ENCODE data around the gene PRKAR1B.
A peak's percentile ranks its signal among the peaks of the same experiment; 100 is the strongest.

Gene PRKAR1B

DNA sequence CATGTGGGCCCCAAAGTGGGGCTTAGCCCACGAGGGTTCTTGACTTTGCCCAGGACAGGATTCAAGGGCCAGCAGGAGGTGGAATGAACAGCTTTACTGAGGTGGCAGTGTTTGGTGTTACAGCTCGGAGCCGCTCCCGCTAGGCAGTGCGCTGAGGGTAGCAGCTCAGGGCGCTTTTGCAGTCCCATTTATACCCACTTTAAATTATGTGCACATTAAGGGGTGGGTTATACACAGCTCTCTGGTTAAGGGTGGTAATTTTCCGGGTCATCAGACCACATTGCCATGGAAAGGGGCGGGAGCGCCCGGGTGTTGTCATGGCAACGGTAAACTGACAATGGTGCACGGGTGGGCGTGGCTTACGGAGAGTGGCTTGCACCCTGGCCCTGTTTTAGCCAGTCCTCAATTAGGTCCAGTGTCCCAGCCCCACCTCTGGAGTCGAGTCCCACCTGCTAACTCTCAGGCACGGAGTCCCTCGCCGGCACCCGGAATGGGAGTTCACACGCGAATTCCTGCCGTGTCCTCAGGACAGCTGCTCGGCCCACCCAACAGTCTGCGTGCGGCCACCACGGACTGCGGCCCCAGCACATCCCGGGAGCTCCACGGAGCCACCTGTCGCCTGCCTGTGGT is 149.2 kb downstream of the PRKAR1B start:
- H3K9me3 Mint-ChIP-seq: no peaks in the 10 kb centered on the region
- no peaks in the 10 kb centered on the region for H3K27me3 Mint-ChIP-seq
- ATAC-seq (replicated peaks) (no peak), DNase-seq (no peak)
- H3K27ac Mint-ChIP-seq: no peak overlapping the region
- H3K36me3 Mint-ChIP-seq (ENCODE audit: insufficient read depth): peaks cover 11% of the 10 kb centered on the region
- peaks cover 0 to 6% of the 10 kb centered on the region in 2 donors for H3K4me1 Mint-ChIP-seq (ENCODE audit: low read depth in 2 of 2)
- H3K4me3 Mint-ChIP-seq: no peak overlapping the region

DNA sequence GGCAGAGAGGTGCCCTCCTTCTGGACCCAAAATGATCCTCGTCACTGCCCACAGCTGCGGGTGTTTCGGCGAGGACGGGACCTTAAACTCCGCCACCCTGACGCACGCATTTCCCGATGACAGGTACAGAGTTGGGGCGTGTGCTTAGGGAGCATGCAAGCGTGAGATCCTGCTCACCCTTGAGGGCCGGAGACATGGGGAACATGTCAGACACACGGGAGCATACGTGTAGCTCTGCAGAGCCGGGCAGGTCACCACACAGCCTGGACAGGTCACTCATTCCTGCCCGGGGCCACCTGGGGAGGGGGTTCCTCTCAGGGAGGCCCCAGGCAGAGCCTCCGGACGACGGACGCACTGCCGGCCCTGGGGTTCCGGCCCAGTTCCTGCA is 149.8 kb downstream of the PRKAR1B start:
- Mint-ChIP-seq H3K36me3 (ENCODE audit: insufficient read depth) (peaks cover 10% of the 10 kb centered on the region), H3K4me1 (ENCODE audit: low read depth in 2 of 2) (peaks cover 0 to 6% of the 10 kb centered on the region in 2 donors), H3K27me3 (no peaks in the 10 kb centered on the region), H3K4me3 (no peak overlapping the region), H3K9me3 (no peaks in the 10 kb centered on the region), H3K27ac (no peak overlapping the region)
- DNase-seq: no peak
- no peak for ATAC-seq (replicated peaks)

DNA sequence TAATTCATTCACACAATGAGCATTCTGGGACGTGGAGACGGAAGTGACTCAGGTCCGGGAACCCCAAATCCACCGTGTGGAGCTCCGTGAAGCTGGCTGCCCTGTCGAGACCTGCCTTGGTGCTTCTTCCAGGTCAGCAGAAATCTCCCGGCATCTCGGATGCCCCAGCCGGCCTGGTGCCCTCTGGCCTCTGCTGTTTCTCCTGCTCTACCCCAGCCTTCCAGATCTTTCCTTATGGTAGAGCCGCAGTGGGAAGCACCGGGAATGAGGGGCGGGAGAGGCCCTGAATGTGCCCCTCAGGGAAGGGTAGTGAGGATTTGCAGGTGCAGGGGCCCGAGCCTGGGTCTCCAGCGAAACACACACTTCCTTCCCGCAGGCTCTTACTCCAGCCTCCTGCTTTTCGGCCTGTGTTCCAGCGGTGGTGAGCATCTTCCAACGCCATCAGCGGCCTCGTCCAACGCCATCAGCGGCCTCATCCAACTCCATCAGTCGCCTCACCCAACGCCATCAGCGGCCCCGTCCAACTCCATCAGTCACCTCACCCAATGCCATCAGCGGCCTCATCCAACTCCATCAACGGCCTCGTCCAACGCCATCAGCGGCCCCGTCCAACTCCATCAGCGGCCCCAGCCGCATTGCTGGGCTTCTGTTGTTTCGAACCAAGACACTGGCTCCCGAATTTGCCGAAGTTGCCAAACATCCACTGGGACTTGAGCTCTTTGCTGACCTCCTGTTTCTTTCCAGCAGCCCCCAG is 150.4 kb downstream of the PRKAR1B start:
- Mint-ChIP-seq H3K27me3 (no peaks in the 10 kb centered on the region), H3K4me1 (ENCODE audit: low read depth in 2 of 2) (peaks cover 0 to 6% of the 10 kb centered on the region in 2 donors), H3K4me3 (no peak overlapping the region), H3K27ac (no peak overlapping the region), H3K9me3 (no peaks in the 10 kb centered on the region), H3K36me3 (ENCODE audit: insufficient read depth) (peaks cover 10% of the 10 kb centered on the region)
- DNase-seq (no peak), ATAC-seq (replicated peaks) (no peak)

DNA sequence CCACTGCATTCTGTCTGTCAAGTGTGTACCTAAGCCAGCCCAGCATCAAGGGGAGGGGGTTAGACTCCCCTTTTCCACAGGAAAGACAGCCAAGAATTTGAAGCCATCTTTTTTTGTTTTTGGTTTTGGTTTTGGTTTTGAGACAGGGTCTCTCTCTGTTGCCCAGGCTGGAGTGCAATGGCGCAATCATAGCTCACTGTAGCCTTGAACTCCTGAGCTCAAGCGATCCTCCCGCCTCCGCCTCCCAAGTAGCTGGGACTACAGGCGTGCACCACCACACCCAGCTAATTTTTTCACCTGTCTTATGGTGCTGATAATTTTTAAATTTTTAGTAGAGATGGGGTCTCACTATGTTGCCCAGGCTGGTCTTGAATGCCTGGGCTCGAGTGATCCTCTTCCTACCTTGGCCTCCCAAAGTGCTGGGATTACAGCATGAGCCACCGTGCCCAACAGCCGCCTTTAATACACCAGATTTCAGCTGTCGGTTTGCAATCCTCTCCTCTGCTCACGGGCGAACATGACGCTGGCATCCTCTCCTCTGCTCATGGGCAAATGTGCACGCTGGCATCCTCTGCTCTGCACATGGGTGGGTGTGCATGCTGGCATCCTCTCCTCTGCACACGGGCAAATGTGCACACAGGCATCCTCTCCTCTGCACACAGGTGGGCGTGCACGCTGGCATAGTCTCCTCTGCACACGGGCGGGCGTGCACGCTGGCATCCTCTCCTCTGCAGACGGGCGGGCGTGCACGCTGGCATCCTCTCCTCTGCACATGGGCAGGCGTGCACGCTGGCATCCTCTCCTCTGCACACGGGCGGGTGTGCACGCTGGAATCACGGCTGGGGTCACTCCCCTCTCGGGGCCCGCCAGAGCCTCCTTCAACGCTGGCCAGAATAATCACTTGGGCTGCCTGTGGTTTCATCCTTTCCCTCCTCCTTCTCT is 151.4 kb downstream of the PRKAR1B start:
- Mint-ChIP-seq H3K4me3 (no peak overlapping the region), H3K9me3 (no peaks in the 10 kb centered on the region), H3K27me3 (no peaks in the 10 kb centered on the region), H3K36me3 (ENCODE audit: insufficient read depth) (peaks cover 10% of the 10 kb centered on the region), H3K4me1 (ENCODE audit: low read depth in 2 of 2) (peaks cover 0 to 6% of the 10 kb centered on the region in 2 donors), H3K27ac (no peak overlapping the region)
- DNase-seq: no peak
- no peak for ATAC-seq (replicated peaks)

DNA sequence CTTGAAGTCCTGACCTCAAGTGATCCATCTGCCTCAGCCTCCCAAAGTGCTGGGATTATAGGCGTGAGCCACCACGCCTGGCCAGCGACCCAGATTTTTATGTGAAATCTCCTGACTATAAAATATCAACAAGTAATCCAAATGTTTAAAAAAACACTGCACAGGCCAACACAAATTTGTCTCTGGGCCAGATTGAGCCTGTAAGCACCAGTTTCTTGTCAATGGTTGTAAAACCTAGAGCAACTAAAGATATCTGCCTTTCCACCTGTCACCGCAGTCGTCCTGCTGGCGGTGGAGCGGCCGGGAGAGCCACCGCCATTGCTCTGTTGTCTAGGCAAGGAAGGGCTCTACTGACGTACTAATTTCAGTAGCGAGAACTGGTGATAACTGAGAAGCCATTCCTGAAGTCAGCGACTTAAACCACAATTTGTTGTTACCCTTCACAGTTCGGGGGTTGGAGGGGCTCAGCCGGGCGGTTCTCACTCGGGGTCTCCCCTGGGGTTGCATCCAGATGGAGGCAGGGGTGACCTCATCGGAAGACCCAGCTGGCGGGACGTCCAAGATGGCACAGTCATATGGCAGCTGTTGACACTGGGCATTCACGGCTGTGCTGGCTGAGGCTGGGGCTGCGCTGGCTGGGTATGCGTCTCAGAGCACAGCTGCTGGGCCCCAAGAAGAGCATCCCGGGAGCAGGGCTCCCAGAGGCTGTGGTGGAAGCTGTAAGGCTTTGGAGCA is 152.3 kb downstream of the PRKAR1B start:
- ATAC-seq (replicated peaks) (no peak), DNase-seq (no peak)
- H3K27ac Mint-ChIP-seq: peak overlapping the region in 1 of 2 donors; percentile 71
- no peaks in the 10 kb centered on the region for H3K27me3 Mint-ChIP-seq
- H3K4me1 Mint-ChIP-seq (ENCODE audit: low read depth in 2 of 2): peaks cover 0 to 6% of the 10 kb centered on the region in 2 donors
- peaks cover 10% of the 10 kb centered on the region for H3K36me3 Mint-ChIP-seq (ENCODE audit: insufficient read depth)
- H3K9me3 Mint-ChIP-seq: no peaks in the 10 kb centered on the region
- H3K4me3 Mint-ChIP-seq: no peak overlapping the region

DNA sequence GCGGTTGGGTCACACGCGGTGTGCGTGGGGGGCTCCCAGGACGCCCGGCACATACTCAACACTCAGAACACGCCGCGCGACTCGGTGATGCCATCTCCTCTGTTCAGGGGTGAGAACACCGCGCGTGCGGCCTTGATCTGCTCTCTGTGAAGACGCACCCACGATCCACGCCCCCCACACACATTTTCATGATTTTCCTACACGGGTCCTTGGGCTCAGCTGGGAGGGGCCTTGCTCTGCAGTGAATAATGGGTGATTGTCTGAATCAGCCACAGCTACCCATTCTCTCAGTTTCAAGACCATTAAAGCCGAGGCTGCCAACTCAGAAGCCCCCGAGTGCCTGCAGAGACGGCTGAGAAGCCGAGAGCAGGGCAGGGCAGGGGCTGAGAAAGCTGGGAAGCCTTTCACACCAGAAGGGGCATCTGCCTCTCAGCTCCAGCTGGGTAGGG is 153.1 kb downstream of the PRKAR1B start:
- no peak overlapping the region for H3K4me3 Mint-ChIP-seq
- no peaks in the 10 kb centered on the region for H3K9me3 Mint-ChIP-seq
- peaks cover 0 to 6% of the 10 kb centered on the region in 2 donors for H3K4me1 Mint-ChIP-seq (ENCODE audit: low read depth in 2 of 2)
- peak overlapping the region in 1 of 2 donors; percentile 71 for H3K27ac Mint-ChIP-seq
- H3K27me3 Mint-ChIP-seq: no peaks in the 10 kb centered on the region
- DNase-seq: no peak
- ATAC-seq (replicated peaks): no peak
- H3K36me3 Mint-ChIP-seq (ENCODE audit: insufficient read depth): peaks cover 10% of the 10 kb centered on the region

DNA sequence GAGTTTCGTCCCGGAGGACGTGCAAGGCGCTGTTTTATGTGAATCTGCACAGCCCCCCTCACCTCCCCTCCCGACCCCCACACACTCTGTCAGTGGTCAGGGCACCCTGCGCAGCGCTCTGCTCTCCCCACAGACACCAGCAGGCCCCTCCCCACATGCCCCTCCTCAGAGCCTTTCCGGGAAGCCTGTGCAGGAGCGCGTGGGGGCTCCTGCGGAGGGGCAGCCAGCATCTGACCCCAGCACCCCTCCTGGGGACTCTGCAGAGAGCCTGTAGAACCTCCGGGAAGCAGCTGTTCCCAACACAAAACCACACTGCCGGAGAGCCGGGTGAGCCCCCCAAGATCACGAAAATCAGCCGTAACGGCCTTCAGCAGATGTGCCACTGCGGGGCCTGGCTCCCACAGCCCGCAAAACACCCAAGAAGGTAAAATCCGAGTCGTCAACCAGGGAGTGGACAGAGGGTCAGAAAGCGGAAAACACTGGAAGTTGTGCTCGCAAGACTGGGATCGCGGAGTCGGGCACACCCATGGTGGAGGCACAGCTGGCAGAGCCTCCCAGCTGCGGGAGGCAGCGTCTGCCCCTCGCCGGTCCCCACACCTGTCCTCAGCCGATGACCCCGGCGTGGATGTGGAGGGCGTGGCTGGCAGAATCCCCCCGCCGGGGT is 153.7 kb downstream of the PRKAR1B start:
- H3K36me3 Mint-ChIP-seq (ENCODE audit: insufficient read depth): peaks cover 10% of the 10 kb centered on the region
- H3K27me3 Mint-ChIP-seq: no peaks in the 10 kb centered on the region
- H3K9me3 Mint-ChIP-seq: no peaks in the 10 kb centered on the region
- no peak overlapping the region for H3K4me3 Mint-ChIP-seq
- ATAC-seq (replicated peaks) (no peak), DNase-seq (no peak)
- H3K27ac Mint-ChIP-seq: no peak overlapping the region
- H3K4me1 Mint-ChIP-seq (ENCODE audit: low read depth in 2 of 2): peaks cover 0 to 6% of the 10 kb centered on the region in 2 donors

DNA sequence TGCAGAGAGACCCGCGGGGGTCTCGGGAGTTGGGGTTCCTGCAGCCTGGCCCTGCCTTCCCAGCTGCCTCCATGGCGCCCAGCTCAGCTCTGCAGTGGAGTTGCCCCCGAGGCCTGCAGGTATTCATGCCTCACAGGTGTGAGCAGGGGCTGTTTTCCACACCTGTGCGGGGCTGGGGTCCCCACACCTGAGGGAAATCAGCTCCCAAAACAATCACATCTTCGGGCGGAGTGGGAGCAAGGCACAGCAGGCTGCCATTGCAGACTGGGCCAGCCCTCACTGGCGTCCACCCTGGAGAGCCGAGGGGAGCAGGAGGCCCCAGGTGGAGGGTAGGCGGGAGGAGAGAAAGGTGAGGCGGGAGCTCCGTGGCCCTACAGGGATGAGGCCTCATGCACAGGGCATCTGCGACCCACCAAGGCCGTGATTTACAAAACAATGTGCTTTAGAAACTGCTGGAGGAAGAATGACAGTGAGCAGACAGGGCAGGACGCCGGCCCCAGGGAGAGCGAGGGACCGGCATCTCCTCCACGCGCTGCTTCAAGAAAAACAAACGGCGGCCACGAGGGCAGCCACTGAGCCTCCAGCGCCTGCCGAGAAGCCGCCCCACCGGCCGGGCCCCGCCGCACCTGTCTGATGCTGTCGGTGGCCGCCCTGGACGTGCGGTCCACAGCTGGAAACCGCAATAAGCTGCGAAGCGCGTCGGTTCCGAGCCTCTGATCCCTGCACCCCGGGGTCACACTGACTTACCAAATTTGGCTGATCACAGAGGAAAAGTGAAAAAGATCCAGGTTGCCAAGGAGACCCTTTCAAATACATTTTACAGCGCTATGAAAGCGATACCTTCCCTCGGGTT is 154.4 kb downstream of the PRKAR1B start:
- Mint-ChIP-seq H3K9me3 (no peaks in the 10 kb centered on the region), H3K4me1 (ENCODE audit: low read depth in 2 of 2) (peaks cover 0 to 6% of the 10 kb centered on the region in 2 donors), H3K27me3 (no peaks in the 10 kb centered on the region), H3K4me3 (no peak overlapping the region), H3K27ac (no peak overlapping the region), H3K36me3 (ENCODE audit: insufficient read depth) (peaks cover 7% of the 10 kb centered on the region)
- DNase-seq: no peak
- ATAC-seq (replicated peaks): no peak

DNA sequence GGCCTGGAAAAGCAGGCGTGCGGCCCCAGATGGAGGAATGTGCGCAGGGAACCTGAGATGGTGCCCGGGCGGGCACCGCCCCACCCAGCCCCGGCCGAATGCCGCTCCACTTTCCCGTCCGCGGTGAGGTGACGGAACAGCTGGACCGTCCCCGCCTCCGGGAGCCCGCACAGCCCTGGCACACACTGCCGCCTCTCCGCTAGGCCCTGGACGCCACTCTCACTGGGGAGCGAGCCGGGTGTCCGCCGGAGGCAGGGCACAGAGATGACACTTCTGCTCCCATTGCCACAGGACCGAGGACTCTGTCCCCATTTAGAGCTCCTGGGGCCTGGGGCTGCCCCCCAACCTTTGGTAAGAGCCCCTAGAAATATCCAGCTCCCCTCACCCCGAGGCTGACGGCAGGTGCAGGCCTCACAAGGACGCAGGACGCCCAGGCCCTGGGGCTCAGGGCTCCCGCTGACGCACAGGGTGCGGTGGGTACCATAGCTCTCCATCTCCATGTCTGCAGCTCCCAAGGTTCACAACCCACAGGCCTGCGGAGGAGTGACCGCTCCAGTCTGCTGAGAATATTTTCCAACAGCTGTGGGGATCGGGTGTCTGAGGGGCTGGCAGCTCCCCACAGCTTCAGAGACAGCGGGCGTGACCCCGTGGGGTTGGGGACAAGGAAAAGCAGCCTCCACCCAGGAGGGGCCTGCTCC is 155.2 kb downstream of the PRKAR1B start:
- H3K27ac Mint-ChIP-seq: no peak overlapping the region
- no peaks in the 10 kb centered on the region for H3K9me3 Mint-ChIP-seq
- peaks cover 7% of the 10 kb centered on the region for H3K36me3 Mint-ChIP-seq (ENCODE audit: insufficient read depth)
- no peak overlapping the region for H3K4me3 Mint-ChIP-seq
- peaks cover 0 to 6% of the 10 kb centered on the region in 2 donors for H3K4me1 Mint-ChIP-seq (ENCODE audit: low read depth in 2 of 2)
- no peaks in the 10 kb centered on the region for H3K27me3 Mint-ChIP-seq
- ATAC-seq (replicated peaks) (no peak), DNase-seq (no peak)

DNA sequence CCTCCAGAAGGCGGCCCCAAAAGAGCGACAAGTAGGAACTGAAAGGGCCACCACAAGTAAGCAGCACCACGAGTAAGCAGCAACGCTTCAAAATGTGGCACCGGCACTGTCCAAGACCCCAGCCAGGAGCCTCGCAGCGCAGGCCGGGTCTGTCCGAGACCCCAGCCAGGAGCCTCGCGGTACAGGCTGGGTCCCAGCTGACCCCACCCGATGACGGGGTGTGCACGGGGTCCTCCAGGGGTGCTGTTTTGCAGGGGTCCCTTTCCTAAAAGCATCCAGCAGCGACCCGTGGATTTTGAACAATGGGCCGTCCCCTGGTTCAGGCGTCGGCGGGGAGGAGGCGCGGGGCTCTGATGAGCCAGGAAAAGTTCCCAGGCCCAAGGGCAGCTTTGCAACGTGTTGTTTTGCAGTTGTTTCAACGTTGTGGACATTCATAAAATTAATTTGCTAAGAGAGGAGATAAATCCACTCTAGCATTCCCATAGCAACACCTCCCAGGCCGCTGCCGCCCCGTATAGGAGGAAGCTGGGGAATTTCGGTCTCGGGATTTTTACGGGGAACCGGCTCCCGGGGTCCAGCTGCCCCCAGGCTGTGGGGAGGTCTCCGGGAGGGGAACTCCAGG is 155.9 kb downstream of the PRKAR1B start:
- Mint-ChIP-seq H3K4me3 (no peak overlapping the region), H3K27ac (no peak overlapping the region), H3K27me3 (no peaks in the 10 kb centered on the region), H3K9me3 (no peaks in the 10 kb centered on the region), H3K4me1 (ENCODE audit: low read depth in 2 of 2) (peaks cover 0 to 4% of the 10 kb centered on the region in 2 donors), H3K36me3 (ENCODE audit: insufficient read depth) (peaks cover 7% of the 10 kb centered on the region)
- ATAC-seq (replicated peaks) (no peak), DNase-seq (no peak)

DNA sequence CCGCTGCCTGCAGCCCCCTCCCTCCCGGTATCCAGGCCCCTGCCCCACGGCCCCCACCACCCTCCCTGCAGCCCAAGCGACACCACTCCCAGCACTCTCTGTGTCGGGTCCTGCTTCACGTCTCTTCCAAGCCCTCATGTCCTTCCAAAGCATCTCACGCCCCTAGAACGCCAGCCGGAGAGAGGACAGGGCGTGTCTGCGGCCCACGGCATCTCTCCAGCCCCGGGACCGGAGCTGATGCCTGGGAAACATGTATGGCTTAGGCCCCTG is 156.3 kb downstream of the PRKAR1B start:
- H3K36me3 Mint-ChIP-seq (ENCODE audit: insufficient read depth): peaks cover 7% of the 10 kb centered on the region
- ATAC-seq (replicated peaks): no peak
- no peak overlapping the region for H3K27ac Mint-ChIP-seq
- H3K9me3 Mint-ChIP-seq: no peaks in the 10 kb centered on the region
- H3K27me3 Mint-ChIP-seq: no peaks in the 10 kb centered on the region
- no peak overlapping the region for H3K4me3 Mint-ChIP-seq
- peaks cover 0 to under 1% of the 10 kb centered on the region in 2 donors for H3K4me1 Mint-ChIP-seq (ENCODE audit: low read depth in 2 of 2)
- no peak for DNase-seq

Data from effector memory CD8-positive, alpha-beta T cell (primary cell).